MG63 (cell line): ENCODE measurements around the gene EXOC4. TPM values are rescaled to one million over a fixed set of nuclear protein-coding genes. Genes with fewer than 3 reads are reported as not detected.
A peak's percentile ranks its signal among the peaks of the same experiment; 100 is the strongest.

Source experiments
- DNase-seq: peaks from one replicate; pipeline ENCODE4 v3.0.0-alpha.2; 2020
- H3K27me3 ChIP-seq: fragments of 250-450 bp; sonication (Bioruptor Pico); 2 replicates; pipeline ENCODE4 v1.5.1; 2020; ENCODE audit warnings: mild to moderate bottlenecking, moderate library complexity
- H3K36me3 ChIP-seq: fragments of 250-450 bp; sonication (Bioruptor Pico); 2 replicates; pipeline ENCODE4 v1.5.1; 2020; ENCODE audit warnings: mild to moderate bottlenecking, moderate library complexity
- H3K4me3 ChIP-seq: fragments of 250-450 bp; sonication (Bioruptor Pico); 2 replicates; pipeline ENCODE4 v1.5.1; 2020; ENCODE audit warnings: mild to moderate bottlenecking, moderate library complexity
- H3K9me3 ChIP-seq: fragments of 250-450 bp; sonication (Bioruptor Pico); 2 replicates; pipeline ENCODE4 v1.5.1; 2020; ENCODE audit warnings: mild to moderate bottlenecking, moderate library complexity
- total RNA-seq: library from RNA; depleted of rRNA; stranded (reverse); fragments of >200 nt; shearing (Covaris generic); gene quantifications from 2 replicates; pipeline ENCODE4 v1.2.3, GENCODE V29; 2014; ENCODE audit warnings: low replicate concordance

Gene EXOC4
- total RNA-seq, 1 experiment from 2014 or later: 24.1 TPM

DNA sequence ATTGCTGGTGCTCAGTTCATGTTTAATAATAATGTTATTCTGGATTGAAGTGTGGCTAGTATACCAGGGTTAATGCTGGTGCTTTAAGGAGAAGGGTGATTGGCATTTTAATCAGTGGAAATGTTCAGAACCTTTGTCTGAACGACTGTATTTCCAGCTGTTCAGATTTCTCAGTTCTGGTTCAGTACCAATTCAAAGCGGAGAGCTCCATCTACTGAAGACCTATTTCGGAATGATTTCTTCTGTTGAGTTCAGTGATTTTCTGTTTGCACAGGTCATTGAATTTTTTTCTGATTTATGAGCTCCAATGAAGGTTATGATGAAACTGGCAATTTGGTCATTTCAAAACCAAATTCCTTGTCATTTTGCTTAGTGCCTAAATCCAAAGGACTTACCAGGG lies 160.1 kb downstream of the EXOC4 start:
- Histone ChIP-seq H3K27me3 (no peaks in the 10 kb centered on the region), H3K9me3 (no peaks in the 10 kb centered on the region), H3K36me3 (no peaks in the 10 kb centered on the region), H3K4me3 (no peak overlapping the region)
- DNase-seq: no peak

DNA sequence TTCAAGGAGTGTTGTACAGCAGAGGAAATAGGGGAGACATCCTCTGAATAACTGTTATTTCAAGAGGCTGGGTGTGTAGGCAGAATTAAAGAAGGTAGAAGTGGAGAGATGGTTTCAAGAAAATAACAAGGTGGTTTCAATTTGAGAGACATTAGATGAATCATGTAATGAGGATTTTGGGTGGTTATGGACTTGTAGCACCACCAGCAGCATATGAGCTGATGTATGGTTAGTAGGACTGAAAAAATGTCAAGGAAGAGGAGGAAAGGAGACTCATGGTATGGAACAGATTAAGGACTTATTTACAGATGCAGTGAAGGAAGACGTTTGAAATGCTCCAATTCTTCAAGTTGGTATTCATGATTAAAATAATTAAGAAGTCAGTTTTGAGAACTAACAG lies 166.2 kb downstream of the EXOC4 start:
- no peak for DNase-seq
- H3K27me3 ChIP-seq: no peaks in the 10 kb centered on the region
- H3K36me3 ChIP-seq: no peaks in the 10 kb centered on the region
- H3K4me3 ChIP-seq: no peak overlapping the region
- no peaks in the 10 kb centered on the region for H3K9me3 ChIP-seq

DNA sequence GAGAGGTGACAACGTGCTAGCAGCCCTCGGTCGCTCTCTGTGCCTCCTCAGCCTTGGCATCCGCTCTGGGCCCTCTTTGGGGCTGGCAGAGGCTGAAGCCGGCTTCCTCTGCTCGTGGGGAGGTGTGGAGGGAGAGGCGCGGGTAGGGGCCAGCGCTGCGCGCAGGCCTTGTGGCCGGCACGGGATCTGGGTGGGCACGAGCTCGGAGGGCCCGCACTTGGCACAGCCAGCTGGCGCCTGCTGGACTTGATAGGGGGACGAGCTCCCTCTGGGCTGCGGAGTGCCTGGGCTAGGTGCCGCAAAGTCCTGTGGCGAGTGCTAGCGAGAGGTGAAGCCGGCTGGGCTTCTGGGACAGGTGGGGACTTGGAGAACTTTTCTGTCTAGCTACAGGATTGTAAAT lies 170.7 kb downstream of the EXOC4 start:
- no peak overlapping the region for H3K4me3 ChIP-seq
- no peaks in the 10 kb centered on the region for H3K27me3 ChIP-seq
- DNase-seq: no peak
- no peaks in the 10 kb centered on the region for H3K9me3 ChIP-seq
- H3K36me3 ChIP-seq: no peaks in the 10 kb centered on the region

DNA sequence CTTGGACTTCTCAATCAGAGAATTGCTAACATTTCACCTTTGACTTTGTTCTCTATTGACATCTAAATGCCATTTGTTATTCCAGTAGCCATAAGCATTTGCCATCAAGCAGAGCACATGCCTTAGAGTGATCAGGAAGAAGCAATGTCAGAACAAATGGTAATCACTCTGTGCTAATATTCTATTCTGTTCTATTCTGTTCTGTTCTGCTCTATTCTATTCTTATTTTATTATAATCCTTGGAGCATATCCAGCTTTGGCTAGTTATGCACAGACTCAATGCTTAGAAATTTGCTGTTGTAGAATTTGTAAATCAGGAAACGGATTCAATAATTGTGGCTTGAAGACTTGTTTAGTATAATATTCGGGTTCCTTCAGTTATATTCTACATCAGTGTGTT lies 175.4 kb downstream of the EXOC4 start:
- H3K27me3 ChIP-seq: no peaks in the 10 kb centered on the region
- DNase-seq: no peak
- no peaks in the 10 kb centered on the region for H3K36me3 ChIP-seq
- no peaks in the 10 kb centered on the region for H3K9me3 ChIP-seq
- H3K4me3 ChIP-seq: no peak overlapping the region

DNA sequence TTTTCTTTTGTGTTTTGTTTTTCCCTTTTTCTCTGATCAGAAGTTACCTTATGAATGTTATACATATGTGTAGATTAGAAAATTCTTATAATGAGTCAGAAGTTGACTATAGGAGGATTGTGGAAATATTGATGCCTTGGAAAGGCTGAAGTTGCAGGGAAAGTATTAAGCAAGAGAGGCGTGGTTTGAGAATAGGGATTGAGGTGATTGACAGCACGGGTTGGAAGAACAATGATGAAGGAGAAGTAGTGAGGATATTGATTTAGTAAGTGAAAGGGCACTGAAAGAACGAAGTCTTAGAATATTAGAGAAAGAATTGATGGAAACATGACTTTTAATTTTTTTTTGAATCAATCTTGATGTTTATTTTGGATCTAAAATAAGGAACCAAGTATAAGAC lies 176.0 kb downstream of the EXOC4 start:
- H3K9me3 ChIP-seq: no peaks in the 10 kb centered on the region

DNA sequence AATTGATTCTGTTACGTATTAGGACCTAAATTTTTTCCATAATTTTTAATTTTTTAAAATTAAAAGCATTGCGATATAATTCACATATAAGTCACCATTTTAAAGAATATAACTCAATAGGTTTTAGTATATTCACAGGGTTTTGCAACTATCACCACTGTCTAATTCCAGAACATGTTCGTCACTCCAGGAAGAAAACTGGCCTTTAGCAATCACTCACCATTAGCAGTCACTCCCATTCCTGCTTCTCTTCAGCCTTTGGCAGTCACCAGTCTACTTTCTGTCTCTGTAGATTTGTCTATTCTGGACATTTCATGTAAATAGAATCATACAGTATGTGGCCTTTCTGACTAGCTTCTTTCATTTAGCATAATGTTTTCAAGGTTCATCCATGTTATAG lies 176.5 kb downstream of the EXOC4 start:
- Histone ChIP-seq H3K4me3 (no peak overlapping the region), H3K9me3 (no peaks in the 10 kb centered on the region), H3K36me3 (no peaks in the 10 kb centered on the region), H3K27me3 (no peaks in the 10 kb centered on the region)
- DNase-seq: no peak

More for the DNA sequence above, 176.0 kb downstream of the EXOC4 start:
- no peak for DNase-seq
- no peak overlapping the region for H3K4me3 ChIP-seq
- H3K27me3 ChIP-seq: no peaks in the 10 kb centered on the region
- H3K36me3 ChIP-seq: no peaks in the 10 kb centered on the region

DNA sequence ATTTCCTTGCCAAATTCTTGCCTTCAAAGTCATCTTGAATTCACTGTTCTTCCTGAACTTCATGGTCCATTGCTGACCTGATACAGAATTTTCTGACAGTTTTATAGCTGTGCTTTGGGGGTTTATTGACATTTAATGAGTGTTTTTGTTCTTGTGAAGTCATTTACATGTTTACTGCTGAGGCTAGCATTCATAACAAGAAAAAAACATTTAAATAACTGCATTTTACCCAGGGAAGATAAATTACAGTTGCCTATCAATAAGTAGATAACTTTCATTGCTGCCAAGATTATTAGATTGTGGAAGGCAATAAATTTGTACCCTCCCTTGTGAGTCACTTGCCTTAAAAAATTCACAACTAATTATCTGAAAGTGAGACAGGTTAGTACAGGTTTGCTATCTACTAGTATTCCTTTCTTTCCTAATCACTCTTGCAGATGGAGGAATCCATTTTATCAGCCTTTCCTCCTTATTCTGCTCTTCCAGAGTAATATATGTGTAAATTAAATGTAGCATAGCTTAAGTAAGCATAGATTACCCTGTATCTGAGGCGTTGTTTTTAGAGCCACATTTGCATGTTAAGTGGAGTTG lies 178.4 kb downstream of the EXOC4 start:
- no peak for DNase-seq

DNA sequence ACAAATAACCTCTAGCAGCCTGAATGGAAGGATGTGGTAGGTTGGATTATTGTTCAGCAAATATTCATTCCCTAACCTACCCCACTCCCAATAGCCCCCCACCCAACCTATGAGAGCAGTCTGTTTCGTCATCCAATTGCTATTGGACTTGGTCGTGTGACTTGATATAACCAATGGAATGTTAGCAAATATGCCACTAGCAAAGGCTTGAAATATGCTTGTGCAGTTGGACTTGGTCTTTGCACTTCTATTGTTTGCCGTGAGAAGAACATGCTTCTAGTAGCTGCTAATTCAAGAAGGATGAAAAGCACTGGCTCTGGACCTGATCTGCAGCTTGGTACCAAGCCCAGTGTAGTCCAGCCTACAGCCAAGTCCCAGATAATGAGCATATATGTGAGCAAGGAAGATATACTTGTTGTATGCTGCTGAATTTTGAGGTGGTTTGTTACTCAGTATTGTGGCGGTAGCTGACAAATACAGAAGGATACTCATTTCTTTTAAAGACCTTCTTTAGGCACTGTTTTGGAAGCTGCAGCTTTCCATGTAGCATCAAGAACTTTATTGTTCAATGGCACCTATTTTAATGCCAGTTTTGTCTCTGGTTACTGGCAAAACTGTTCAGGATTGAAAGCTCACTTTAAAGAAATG lies 180.4 kb downstream of the EXOC4 start:
- H3K27me3 ChIP-seq: no peaks in the 10 kb centered on the region
- no peaks in the 10 kb centered on the region for H3K9me3 ChIP-seq
- H3K4me3 ChIP-seq: no peak overlapping the region
- no peak for DNase-seq
- H3K36me3 ChIP-seq: no peaks in the 10 kb centered on the region

More for the DNA sequence above, 178.4 kb downstream of the EXOC4 start:
- H3K36me3 ChIP-seq: no peaks in the 10 kb centered on the region
- H3K9me3 ChIP-seq: no peaks in the 10 kb centered on the region
- no peaks in the 10 kb centered on the region for H3K27me3 ChIP-seq
- H3K4me3 ChIP-seq: no peak overlapping the region

DNA sequence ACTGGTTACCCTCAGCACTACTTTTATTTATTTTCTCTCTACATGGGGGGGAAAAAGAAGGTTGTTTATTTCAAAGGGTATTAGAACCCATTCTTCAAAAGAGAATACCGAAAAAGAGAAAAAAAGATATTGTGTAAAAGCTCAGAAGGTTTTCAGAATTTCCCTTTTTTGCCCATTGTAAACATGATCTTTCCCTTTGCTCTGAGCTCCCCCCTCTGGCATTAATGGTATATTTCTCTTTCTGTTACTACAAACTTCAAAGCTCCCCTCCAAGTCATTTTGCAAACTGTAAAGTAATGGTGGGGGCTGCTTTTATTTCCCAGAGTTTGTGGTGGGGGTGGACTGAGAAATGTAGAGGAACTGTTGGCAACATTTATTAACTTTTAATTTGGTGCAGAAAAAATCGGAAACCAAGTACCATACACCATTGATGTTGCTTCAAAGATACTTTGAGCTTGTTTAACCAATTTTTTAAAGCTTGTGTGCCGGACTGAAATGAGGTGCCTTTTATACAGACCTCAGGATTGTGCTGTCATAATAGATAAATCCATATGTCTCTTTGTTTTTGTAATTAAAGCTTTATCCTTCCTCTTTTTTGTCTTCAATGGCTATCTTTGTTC lies 181.5 kb downstream of the EXOC4 start:
- Histone ChIP-seq H3K36me3 (no peaks in the 10 kb centered on the region), H3K9me3 (no peaks in the 10 kb centered on the region), H3K4me3 (no peak overlapping the region), H3K27me3 (no peaks in the 10 kb centered on the region)
- DNase-seq: no peak

DNA sequence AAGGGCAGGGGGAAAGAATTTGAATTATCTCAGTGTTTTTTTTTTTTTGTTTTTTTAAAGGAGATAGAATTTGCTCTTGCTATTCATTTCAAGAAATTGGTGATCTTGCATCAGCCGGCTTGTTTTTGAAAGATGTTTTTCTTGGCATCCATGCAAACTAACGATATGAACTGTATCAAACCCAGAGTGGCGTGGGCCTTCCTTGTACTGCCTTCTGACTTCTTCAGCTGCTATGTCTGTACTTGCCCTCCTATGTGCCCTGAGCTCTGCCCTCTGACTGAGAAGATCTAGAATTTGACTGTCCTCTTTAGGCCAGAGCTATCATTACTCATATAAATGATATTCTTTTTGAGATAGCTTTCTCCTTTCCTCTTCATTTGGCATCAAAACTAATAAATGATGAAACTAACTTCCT lies 183.1 kb downstream of the EXOC4 start:
- DNase-seq: peak; percentile 21
- Histone ChIP-seq H3K9me3 (no peaks in the 10 kb centered on the region), H3K36me3 (no peaks in the 10 kb centered on the region), H3K27me3 (no peaks in the 10 kb centered on the region), H3K4me3 (no peak overlapping the region)

DNA sequence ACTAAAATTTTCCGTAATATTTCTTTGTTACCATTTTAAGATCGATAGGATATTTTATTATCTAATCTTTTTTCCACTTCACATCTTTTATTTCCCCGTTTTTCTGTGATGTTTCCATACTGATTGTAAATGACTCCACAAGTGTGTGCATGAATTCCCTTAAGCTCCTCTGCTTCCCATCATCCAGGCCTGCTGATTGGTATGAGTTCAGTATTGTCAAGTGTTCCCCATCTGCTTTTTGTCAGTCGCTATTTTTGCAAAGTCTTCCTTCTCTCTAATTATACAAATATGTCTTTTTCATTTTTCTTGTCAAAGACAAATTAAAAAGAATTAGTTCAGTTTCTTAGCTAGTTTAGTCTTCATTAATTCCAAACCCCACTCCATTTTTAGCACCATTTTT lies 184.7 kb downstream of the EXOC4 start:
- H3K36me3 ChIP-seq: no peaks in the 10 kb centered on the region

DNA sequence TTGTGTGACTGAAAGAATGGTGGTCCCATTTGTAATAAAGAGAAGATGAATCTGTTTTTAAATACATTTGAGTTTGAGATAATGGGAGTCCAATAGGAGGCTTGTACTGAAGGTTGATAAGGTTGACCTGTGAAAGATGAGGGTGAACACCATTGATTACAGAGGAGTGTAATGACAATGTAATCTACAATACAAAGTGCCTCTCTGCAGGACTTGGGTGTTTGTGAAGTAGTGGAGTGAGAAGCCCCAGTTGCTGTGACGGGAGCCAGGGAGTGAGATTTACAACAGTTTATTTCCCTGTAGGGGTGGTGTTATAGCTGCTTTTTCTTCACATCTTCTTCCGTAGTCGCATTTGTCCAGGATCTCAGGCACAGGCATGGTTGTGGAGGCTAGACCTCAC lies 189.9 kb downstream of the EXOC4 start:
- H3K27me3 ChIP-seq: no peaks in the 10 kb centered on the region
- no peaks in the 10 kb centered on the region for H3K9me3 ChIP-seq
- no peak for DNase-seq
- H3K4me3 ChIP-seq: no peak overlapping the region
- H3K36me3 ChIP-seq: no peaks in the 10 kb centered on the region

More for the DNA sequence above, 184.7 kb downstream of the EXOC4 start:
- H3K27me3 ChIP-seq: no peaks in the 10 kb centered on the region
- no peaks in the 10 kb centered on the region for H3K9me3 ChIP-seq
- no peak overlapping the region for H3K4me3 ChIP-seq
- DNase-seq: no peak

DNA sequence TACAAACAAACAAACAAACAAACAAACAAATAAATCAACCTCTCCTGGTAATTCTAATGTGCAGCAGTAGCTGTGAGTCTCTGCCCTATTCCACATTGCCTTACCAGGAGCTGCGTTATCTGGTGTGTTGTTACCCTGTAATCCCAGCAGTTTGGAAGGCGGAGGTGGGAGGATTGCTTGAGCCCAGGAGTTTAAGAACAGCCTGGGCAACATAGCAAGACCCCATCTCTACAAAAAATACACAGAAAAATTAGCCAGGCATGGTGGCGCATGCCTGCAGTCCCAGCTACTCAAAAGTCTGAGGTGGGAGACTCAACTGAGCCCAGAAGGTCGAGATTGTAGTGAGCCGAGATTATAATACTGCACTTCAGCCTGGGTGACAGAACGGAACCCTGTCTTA lies 192.7 kb downstream of the EXOC4 start:
- Histone ChIP-seq H3K27me3 (no peaks in the 10 kb centered on the region), H3K9me3 (no peaks in the 10 kb centered on the region), H3K4me3 (no peak overlapping the region), H3K36me3 (no peaks in the 10 kb centered on the region)
- no peak for DNase-seq

DNA sequence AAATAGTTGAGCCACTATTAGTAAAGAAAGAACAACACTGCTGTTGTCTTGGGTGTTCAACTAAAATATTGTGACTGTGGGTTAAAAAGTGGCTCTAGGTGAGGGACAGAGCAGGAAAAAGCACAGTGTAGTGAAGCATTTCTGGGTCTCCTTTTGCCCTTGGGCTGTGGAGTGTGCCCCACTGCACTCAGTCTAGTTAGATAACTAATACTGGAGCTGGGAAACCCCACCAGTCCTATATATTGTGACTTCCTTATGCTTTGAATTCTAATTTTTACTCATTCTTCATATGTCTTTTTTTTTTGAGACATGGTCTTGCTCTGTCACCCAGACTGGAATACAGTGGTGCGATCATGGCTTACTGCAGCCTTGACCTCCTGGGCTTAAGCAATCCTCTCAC lies 195.1 kb downstream of the EXOC4 start:
- H3K9me3 ChIP-seq: no peaks in the 10 kb centered on the region
- no peak overlapping the region for H3K4me3 ChIP-seq
- DNase-seq: no peak

DNA sequence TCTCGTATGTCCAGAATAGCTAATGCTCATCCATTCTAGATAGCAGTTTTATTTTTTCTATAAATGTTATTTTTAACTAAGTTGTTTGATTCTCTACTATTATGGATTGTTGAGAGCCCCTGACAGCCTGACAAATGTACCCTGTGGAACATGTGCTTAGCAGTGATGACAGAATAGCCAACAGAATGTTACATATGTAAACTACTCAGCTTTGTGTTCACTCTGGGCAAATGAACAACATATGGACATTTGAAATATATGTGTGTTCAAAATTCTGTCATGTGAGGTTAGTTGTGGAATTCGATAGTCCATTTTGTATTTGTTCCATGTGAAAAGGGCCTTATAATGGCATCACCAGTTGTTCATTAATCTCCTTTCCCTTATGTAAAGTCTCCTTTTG lies 199.7 kb downstream of the EXOC4 start:
- DNase-seq: no peak
- H3K36me3 ChIP-seq: no peaks in the 10 kb centered on the region
- H3K4me3 ChIP-seq: no peak overlapping the region
- no peaks in the 10 kb centered on the region for H3K9me3 ChIP-seq
- no peaks in the 10 kb centered on the region for H3K27me3 ChIP-seq

More for the DNA sequence above, 195.1 kb downstream of the EXOC4 start:
- H3K27me3 ChIP-seq: no peaks in the 10 kb centered on the region
- H3K36me3 ChIP-seq: no peaks in the 10 kb centered on the region

DNA sequence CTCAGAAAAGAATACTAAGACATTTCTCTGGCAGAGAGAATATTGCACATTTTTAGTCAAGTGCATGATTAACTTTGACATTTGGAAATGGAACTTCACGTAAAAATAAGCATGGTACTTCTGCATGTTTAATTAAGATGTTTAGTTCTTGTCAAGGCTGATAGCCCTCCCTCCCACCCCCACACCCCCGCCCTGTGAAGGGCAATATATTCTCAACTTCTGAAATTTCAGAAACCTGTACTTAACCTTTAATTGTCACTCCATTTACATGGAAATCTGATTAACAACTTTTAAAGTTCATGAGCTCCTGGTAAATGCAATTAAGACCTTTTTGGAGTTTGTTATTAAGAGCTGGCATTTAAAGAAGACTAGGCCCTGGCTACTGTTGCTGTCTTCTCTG lies 205.8 kb downstream of the EXOC4 start:
- Histone ChIP-seq H3K9me3 (no peaks in the 10 kb centered on the region), H3K27me3 (no peaks in the 10 kb centered on the region), H3K4me3 (no peak overlapping the region), H3K36me3 (no peaks in the 10 kb centered on the region)
- no peak for DNase-seq

DNA sequence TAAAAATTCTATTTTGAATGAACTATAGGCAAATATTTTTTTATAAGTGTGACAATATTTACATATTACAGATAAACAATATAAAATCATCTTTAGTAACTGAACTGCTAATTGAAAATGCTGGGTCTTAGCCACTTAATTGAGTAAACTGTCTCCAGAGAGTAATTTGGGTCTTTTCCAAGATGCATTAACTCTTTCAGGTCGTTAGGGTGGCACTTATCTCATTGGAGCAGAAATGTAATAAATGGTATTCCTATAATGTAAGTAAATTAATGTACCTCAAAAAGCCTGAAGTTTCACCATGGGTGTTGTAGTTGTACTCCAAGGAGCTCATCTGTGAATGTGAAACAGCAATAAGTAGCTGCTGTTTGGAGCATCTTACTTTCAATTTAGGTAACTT lies 208.5 kb downstream of the EXOC4 start:
- H3K36me3 ChIP-seq: no peaks in the 10 kb centered on the region
- no peaks in the 10 kb centered on the region for H3K9me3 ChIP-seq
- DNase-seq: no peak
- no peaks in the 10 kb centered on the region for H3K27me3 ChIP-seq
- no peak overlapping the region for H3K4me3 ChIP-seq

DNA sequence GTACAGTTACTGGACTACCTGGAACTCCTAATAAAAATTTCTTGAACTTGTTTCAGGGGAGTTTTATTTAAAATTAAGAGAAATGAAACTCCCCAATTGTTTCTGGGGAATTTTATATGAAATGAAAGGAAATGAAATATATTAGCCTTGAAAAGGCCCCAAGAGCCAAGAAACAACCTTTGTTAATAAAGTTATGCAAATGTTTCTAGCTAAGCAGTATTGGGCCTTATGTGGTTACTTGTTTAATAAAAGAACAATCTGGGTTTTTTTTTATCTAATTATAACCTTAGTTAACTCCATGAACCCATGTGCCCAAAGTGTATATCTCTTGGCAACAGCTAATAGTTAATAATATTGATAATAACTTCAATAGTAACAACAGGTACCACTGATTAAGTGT lies 222.8 kb downstream of the EXOC4 start:
- no peaks in the 10 kb centered on the region for H3K36me3 ChIP-seq
- DNase-seq: no peak
- H3K9me3 ChIP-seq: no peaks in the 10 kb centered on the region
- no peaks in the 10 kb centered on the region for H3K27me3 ChIP-seq
- no peak overlapping the region for H3K4me3 ChIP-seq
